ENCODE data around the gene HOXD4.

GRCh38 chr2:176172007-176172894 lies 20.9 kb downstream of the HOXD4 start:
- no peak for TF ChIP-seq RBAK (tag by site-specific recombination; IDR thresholded peaks at IDR 0.05)
- TF ChIP-seq CTCF (tag by site-specific recombination; IDR thresholded peaks at IDR 0.05), result no peak
- no peak for TF ChIP-seq YY1 (tag by site-specific recombination; IDR thresholded peaks at IDR 0.05)
- TF ChIP-seq ZNF174 (tag by site-specific recombination; IDR thresholded peaks at IDR 0.05), result no peak
- no peak for TF ChIP-seq ZNF311 (tag by site-specific recombination; IDR thresholded peaks at IDR 0.05; ENCODE audit: borderline replicate concordance)
- TF ChIP-seq REST (tag by site-specific recombination; IDR thresholded peaks at IDR 0.05), result no peak
